HEK293 (cell line): Measurements from ENCODE around the gene BBIP1.

Source experiments
- KLF9 ChIP-seq: fragments of 450-650 bp; formaldehyde crosslinking; IDR thresholded peaks from 2 replicates; pipeline ENCODE4 v1.5.1; 2016; ENCODE audit warnings: missing biosample characterization, missing genetic modification characterization, low read depth
- SCRT2 ChIP-seq: fragments of 450-650 bp; formaldehyde crosslinking; IDR thresholded peaks from 2 replicates; pipeline ENCODE4 v1.5.1; 2016; ENCODE audit warnings: missing biosample characterization, missing genetic modification characterization
- ZBTB1 ChIP-seq: fragments of 450-650 bp; formaldehyde crosslinking; IDR thresholded peaks from 2 replicates; pipeline ENCODE4 v1.5.1; 2016; ENCODE audit warnings: missing biosample characterization, missing genetic modification characterization
- ZBTB7A ChIP-seq: fragments of 450-650 bp; formaldehyde crosslinking; IDR thresholded peaks from 2 replicates; pipeline ENCODE4 v1.5.1; 2016; ENCODE audit warnings: low read depth, missing biosample characterization, missing genetic modification characterization
- ZNF626 ChIP-seq: fragments of 450-650 bp; sonication (Bioruptor Pico); formaldehyde crosslinking; IDR thresholded peaks from 2 replicates; pipeline ENCODE4 v1.5.1; 2018; ENCODE audit warnings: missing biosample characterization, missing genetic modification characterization, inconsistent platforms
- ZNF837 ChIP-seq: fragments of 450-650 bp; formaldehyde crosslinking; IDR thresholded peaks from 2 replicates; pipeline ENCODE4 v1.5.1; 2016; ENCODE audit warnings: missing biosample characterization, missing genetic modification characterization
- TF ChIP-seq, protein P1 (sequence below): fragments of 450-650 bp; formaldehyde crosslinking; conservative IDR thresholded peaks from 2 replicates; pipeline ENCODE4 v1.5.1; 2016; ENCODE audit warnings: low read depth, missing biosample characterization, missing genetic modification characterization
- TF ChIP-seq, protein P2 (sequence below): fragments of 450-650 bp; formaldehyde crosslinking; IDR thresholded peaks from 2 replicates; pipeline ENCODE4 v1.5.1; 2016; ENCODE audit warnings: missing biosample characterization, missing genetic modification characterization

DNA sequence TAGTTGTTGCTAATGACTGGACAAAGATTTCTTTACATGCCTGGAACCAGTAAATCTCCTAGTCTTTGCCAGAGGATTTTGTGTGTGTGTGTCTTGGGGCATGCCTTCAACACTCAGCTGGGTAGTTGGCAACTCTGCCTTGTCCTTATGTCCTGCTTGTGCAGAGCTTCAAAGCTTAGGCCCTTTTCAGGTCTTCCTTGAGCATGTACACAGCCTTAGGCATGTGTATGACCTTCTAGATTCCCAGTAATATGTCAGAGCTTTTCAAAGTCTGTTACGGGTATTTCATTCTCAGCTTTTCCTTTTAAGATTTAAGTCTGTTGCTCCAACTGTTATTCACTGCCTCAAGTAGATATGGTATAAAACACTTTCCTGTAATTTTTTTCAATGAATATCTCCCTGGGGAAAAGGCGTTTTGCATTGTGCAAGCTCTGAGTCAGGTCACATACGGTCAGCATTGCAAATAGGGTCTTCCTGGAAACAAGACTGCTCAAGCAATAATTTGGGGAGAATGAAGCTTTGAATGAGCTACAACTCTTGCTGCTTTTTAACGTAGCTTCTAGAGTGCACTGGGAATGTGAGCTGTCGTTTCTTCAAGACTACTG, 25.9 kb upstream of the BBIP1 start:
- TF ChIP-seq, protein P1, sequence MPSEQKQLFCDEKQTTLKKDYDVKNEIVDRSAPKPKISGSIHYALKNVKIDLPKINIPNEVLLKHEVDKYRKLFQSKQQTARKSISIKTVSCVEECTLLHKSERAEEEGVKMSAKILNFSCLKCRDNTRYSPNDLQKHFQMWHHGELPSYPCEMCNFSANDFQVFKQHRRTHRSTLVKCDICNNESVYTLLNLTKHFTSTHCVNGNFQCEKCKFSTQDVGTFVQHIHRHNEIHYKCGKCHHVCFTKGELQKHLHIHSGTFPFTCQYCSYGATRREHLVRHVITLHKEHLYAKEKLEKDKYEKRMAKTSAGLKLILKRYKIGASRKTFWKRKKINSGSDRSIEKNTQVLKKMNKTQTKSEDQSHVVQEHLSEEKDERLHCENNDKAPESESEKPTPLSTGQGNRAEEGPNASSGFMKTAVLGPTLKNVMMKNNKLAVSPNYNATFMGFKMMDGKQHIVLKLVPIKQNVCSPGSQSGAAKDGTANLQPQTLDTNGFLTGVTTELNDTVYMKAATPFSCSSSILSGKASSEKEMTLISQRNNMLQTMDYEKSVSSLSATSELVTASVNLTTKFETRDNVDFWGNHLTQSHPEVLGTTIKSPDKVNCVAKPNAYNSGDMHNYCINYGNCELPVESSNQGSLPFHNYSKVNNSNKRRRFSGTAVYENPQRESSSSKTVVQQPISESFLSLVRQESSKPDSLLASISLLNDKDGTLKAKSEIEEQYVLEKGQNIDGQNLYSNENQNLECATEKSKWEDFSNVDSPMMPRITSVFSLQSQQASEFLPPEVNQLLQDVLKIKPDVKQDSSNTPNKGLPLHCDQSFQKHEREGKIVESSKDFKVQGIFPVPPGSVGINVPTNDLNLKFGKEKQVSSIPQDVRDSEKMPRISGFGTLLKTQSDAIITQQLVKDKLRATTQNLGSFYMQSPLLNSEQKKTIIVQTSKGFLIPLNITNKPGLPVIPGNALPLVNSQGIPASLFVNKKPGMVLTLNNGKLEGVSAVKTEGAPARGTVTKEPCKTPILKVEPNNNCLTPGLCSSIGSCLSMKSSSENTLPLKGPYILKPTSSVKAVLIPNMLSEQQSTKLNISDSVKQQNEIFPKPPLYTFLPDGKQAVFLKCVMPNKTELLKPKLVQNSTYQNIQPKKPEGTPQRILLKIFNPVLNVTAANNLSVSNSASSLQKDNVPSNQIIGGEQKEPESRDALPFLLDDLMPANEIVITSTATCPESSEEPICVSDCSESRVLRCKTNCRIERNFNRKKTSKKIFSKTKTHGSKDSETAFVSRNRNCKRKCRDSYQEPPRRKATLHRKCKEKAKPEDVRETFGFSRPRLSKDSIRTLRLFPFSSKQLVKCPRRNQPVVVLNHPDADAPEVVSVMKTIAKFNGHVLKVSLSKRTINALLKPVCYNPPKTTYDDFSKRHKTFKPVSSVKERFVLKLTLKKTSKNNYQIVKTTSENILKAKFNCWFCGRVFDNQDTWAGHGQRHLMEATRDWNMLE (tag by site-specific recombination) = no peak
- TF ChIP-seq KLF9 (tag by site-specific recombination) (no peak), ZBTB1 (no peak), ZBTB7A (tag by site-specific recombination) (no peak), ZNF837 (tag by site-specific recombination) (no peak), SCRT2 (tag by site-specific recombination) (no peak), ZNF626 (tag by site-specific recombination) (no peak)
- TF ChIP-seq, protein P2, sequence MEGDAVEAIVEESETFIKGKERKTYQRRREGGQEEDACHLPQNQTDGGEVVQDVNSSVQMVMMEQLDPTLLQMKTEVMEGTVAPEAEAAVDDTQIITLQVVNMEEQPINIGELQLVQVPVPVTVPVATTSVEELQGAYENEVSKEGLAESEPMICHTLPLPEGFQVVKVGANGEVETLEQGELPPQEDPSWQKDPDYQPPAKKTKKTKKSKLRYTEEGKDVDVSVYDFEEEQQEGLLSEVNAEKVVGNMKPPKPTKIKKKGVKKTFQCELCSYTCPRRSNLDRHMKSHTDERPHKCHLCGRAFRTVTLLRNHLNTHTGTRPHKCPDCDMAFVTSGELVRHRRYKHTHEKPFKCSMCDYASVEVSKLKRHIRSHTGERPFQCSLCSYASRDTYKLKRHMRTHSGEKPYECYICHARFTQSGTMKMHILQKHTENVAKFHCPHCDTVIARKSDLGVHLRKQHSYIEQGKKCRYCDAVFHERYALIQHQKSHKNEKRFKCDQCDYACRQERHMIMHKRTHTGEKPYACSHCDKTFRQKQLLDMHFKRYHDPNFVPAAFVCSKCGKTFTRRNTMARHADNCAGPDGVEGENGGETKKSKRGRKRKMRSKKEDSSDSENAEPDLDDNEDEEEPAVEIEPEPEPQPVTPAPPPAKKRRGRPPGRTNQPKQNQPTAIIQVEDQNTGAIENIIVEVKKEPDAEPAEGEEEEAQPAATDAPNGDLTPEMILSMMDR (tag by site-specific recombination) = no peak
